ENCODE results near the gene CFD.
"Not testable (repeated sequence)": the region's sequence is repeated elsewhere in the genome, so short reads cannot be mapped to it uniquely, and the experiment has no call there.

The CFD gene

DNA sequence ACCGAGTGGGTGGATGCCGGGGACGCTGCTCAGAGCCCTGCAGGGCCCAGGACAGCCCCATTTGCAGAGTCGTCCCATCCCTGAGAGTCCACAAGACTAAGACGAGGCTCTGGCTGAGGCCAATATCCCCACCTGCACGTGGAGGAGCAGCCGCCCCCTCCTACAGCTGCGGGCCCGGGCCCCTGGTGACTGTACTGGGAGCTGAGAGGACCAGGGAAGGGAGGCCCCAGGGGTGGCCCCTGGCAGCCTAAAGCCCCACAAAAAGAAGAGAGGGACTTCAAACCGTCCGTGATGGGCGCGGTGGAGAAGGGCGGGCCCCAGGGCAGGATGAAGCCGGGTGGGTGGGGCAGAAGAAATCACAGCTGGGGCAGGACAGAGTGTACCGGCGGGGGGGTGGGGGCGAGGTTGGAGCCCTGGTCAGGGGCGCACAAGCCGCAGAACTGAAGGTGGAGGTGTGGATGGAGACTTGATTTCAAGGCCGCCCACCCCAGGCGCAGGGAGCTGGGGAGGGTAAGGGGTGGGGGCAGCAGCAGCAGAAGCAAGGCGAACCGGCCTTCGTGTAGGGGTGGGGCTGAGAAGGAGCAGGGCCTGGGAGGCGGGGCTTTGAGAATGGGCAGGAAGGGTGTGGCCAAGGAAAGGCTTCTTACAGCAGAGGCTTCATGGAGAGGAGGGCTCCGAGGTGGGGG, 12.9 kb downstream of the CFD start:
- Histone ChIP-seq H3K4me1 (ENCODE audit: control insufficient read depth in 5 of 5, insufficient read depth in 5 of 5, low read length in 5 of 5) (peaks cover 2 to 28% (median 19%) of the 10 kb centered on the region in 5 donors), H3K9ac (ENCODE audit: low read length in 5 of 5) (no peak overlapping the region), H3K27me3 (ENCODE audit: control insufficient read depth in 5 of 5, insufficient read depth in 4 of 5, low read length in 5 of 5) (no peaks in the 10 kb centered on the region), H3K36me3 (ENCODE audit: control insufficient read depth in 5 of 5, insufficient read depth in 5 of 5, low read length in 5 of 5) (peaks cover 0 to 65% (median 60%) of the 10 kb centered on the region in 5 donors), H3K4me3 (ENCODE audit: low read depth in 1 of 5, low read length in 5 of 5) (no peak overlapping the region), H3K9me3 (ENCODE audit: control insufficient read depth in 5 of 5, low read length in 5 of 5) (no peaks in the 10 kb centered on the region), H3K27ac (ENCODE audit: low read depth, low read length) (no peak overlapping the region)

GRCh38 chr19:873084-873483, 13.6 kb downstream of the CFD start:
- Histone ChIP-seq H3K9me3 (ENCODE audit: control insufficient read depth in 5 of 5, low read length in 5 of 5) (no peaks in the 10 kb centered on the region), H3K9ac (ENCODE audit: low read length in 5 of 5) (no peak overlapping the region), H3K4me1 (ENCODE audit: control insufficient read depth in 5 of 5, insufficient read depth in 5 of 5, low read length in 5 of 5) (peaks cover 2 to 28% (median 18%) of the 10 kb centered on the region in 5 donors), H3K27me3 (ENCODE audit: control insufficient read depth in 5 of 5, insufficient read depth in 4 of 5, low read length in 5 of 5) (no peaks in the 10 kb centered on the region), H3K27ac (ENCODE audit: low read depth, low read length) (no peak overlapping the region), H3K4me3 (ENCODE audit: low read depth in 1 of 5, low read length in 5 of 5) (no peak overlapping the region), H3K36me3 (ENCODE audit: control insufficient read depth in 5 of 5, insufficient read depth in 5 of 5, low read length in 5 of 5) (peaks cover 0 to 58% (median 54%) of the 10 kb centered on the region in 5 donors)

- Histone ChIP-seq H3K36me3 (ENCODE audit: control insufficient read depth in 5 of 5, insufficient read depth in 5 of 5, low read length in 5 of 5) (peaks cover 0 to 53% (median 49%) of the 10 kb centered on the region in 5 donors), H3K9me3 (ENCODE audit: control insufficient read depth in 5 of 5, low read length in 5 of 5) (no peaks in the 10 kb centered on the region), H3K4me1 (ENCODE audit: control insufficient read depth in 5 of 5, insufficient read depth in 5 of 5, low read length in 5 of 5) (peaks cover 2 to 24% (median 16%) of the 10 kb centered on the region in 5 donors), H3K9ac (ENCODE audit: low read length in 5 of 5) (no peak overlapping the region), H3K27me3 (ENCODE audit: control insufficient read depth in 5 of 5, insufficient read depth in 4 of 5, low read length in 5 of 5) (no peaks in the 10 kb centered on the region), H3K27ac (ENCODE audit: low read depth, low read length) (no peak overlapping the region), H3K4me3 (ENCODE audit: low read depth in 1 of 5, low read length in 5 of 5) (no peak overlapping the region)
Observed at GRCh38 chr19:873561-874041, 14.1 kb downstream of the CFD start.

- no peaks in the 10 kb centered on the region for H3K27me3 ChIP-seq (ENCODE audit: control insufficient read depth in 5 of 5, insufficient read depth in 4 of 5, low read length in 5 of 5)
- H3K36me3 ChIP-seq (ENCODE audit: control insufficient read depth in 5 of 5, insufficient read depth in 5 of 5, low read length in 5 of 5): peaks cover 0 to 64% (median 48%) of the 10 kb centered on the region in 5 donors
- H3K27ac ChIP-seq (ENCODE audit: low read depth, low read length): no peak overlapping the region
- H3K9me3 ChIP-seq (ENCODE audit: control insufficient read depth in 5 of 5, low read length in 5 of 5): no peaks in the 10 kb centered on the region
- H3K4me3 ChIP-seq (ENCODE audit: low read depth in 1 of 5, low read length in 5 of 5): no peak overlapping the region
- peaks cover 0 to 11% (median 6%) of the 10 kb centered on the region in 5 donors for H3K4me1 ChIP-seq (ENCODE audit: control insufficient read depth in 5 of 5, insufficient read depth in 5 of 5, low read length in 5 of 5)
- H3K9ac ChIP-seq (ENCODE audit: low read length in 5 of 5): no peak overlapping the region
Observed at GRCh38 chr19:875265-875879, 15.9 kb downstream of the CFD start.

- H3K4me3 ChIP-seq (ENCODE audit: low read depth in 1 of 5, low read length in 5 of 5): no peak overlapping the region
- peaks cover 0 to 62% (median 45%) of the 10 kb centered on the region in 5 donors for H3K36me3 ChIP-seq (ENCODE audit: control insufficient read depth in 5 of 5, insufficient read depth in 5 of 5, low read length in 5 of 5)
- H3K27me3 ChIP-seq (ENCODE audit: control insufficient read depth in 5 of 5, insufficient read depth in 4 of 5, low read length in 5 of 5): no peaks in the 10 kb centered on the region
- peaks cover 0 to 9% (median 5%) of the 10 kb centered on the region in 5 donors for H3K4me1 ChIP-seq (ENCODE audit: control insufficient read depth in 5 of 5, insufficient read depth in 5 of 5, low read length in 5 of 5)
- no peak overlapping the region for H3K27ac ChIP-seq (ENCODE audit: low read depth, low read length)
- no peaks in the 10 kb centered on the region for H3K9me3 ChIP-seq (ENCODE audit: control insufficient read depth in 5 of 5, low read length in 5 of 5)
- no peak overlapping the region for H3K9ac ChIP-seq (ENCODE audit: low read length in 5 of 5)
Observed at GRCh38 chr19:876089-876488, 16.6 kb downstream of the CFD start.

- Histone ChIP-seq H3K27me3 (ENCODE audit: control insufficient read depth in 5 of 5, insufficient read depth in 4 of 5, low read length in 5 of 5) (no peaks in the 10 kb centered on the region), H3K9me3 (ENCODE audit: control insufficient read depth in 5 of 5, low read length in 5 of 5) (no peaks in the 10 kb centered on the region), H3K9ac (ENCODE audit: low read length in 5 of 5) (no peak overlapping the region), H3K36me3 (ENCODE audit: control insufficient read depth in 5 of 5, insufficient read depth in 5 of 5, low read length in 5 of 5) (peaks cover 0 to 66% (median 52%) of the 10 kb centered on the region in 5 donors), H3K4me3 (ENCODE audit: low read depth in 1 of 5, low read length in 5 of 5) (no peak overlapping the region), H3K27ac (ENCODE audit: low read depth, low read length) (no peak overlapping the region), H3K4me1 (ENCODE audit: control insufficient read depth in 5 of 5, insufficient read depth in 5 of 5, low read length in 5 of 5) (peaks cover 0 to 7% (median 3%) of the 10 kb centered on the region in 5 donors)
Observed at GRCh38 chr19:876780-877314, 17.4 kb downstream of the CFD start.

DNA sequence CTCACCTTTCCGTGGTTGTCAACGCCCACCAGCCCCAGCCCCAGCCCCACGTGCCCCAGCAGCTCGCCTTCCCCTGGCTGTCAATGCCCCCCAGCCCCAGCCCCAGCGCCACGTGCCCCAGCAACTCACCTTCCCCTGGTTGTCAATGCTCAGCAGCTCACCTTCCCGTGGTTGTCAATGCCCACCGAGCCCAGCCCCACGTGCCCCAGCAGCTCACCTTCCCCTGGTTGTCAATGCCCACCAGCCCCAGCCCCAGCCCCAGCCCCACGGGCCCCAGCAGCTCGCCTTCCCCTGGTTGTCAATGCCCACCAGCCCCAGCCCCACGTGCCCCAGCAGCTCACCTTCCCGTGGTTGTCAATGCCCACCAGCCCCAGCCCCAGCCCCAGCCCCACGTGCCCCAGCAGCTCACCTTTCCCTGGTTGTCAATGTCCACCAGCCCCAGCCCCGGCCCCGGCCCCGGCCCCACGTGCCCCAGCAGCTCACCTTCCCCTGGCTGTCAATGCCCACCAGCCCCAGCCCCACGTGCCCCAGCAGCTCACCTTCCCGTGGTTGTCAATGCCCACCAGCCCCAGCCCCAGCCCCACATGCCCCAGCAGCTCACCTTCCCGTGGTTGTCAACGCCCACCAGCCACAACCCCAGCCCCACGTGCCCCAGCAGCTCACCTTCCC, 18.7 kb downstream of the CFD start:
- not testable (repeated sequence) for H3K27me3 ChIP-seq (ENCODE audit: control insufficient read depth in 5 of 5, insufficient read depth in 4 of 5, low read length in 5 of 5); H3K4me3 ChIP-seq (ENCODE audit: low read depth in 1 of 5, low read length in 5 of 5); H3K9ac ChIP-seq (ENCODE audit: low read length in 5 of 5); H3K9me3 ChIP-seq (ENCODE audit: control insufficient read depth in 5 of 5, low read length in 5 of 5); H3K4me1 ChIP-seq (ENCODE audit: control insufficient read depth in 5 of 5, insufficient read depth in 5 of 5, low read length in 5 of 5); H3K27ac ChIP-seq (ENCODE audit: low read depth, low read length)
- H3K36me3 ChIP-seq (ENCODE audit: control insufficient read depth in 5 of 5, insufficient read depth in 5 of 5, low read length in 5 of 5): peaks cover 0 to 79% (median 64%) of the 10 kb centered on the region in 5 donors

DNA sequence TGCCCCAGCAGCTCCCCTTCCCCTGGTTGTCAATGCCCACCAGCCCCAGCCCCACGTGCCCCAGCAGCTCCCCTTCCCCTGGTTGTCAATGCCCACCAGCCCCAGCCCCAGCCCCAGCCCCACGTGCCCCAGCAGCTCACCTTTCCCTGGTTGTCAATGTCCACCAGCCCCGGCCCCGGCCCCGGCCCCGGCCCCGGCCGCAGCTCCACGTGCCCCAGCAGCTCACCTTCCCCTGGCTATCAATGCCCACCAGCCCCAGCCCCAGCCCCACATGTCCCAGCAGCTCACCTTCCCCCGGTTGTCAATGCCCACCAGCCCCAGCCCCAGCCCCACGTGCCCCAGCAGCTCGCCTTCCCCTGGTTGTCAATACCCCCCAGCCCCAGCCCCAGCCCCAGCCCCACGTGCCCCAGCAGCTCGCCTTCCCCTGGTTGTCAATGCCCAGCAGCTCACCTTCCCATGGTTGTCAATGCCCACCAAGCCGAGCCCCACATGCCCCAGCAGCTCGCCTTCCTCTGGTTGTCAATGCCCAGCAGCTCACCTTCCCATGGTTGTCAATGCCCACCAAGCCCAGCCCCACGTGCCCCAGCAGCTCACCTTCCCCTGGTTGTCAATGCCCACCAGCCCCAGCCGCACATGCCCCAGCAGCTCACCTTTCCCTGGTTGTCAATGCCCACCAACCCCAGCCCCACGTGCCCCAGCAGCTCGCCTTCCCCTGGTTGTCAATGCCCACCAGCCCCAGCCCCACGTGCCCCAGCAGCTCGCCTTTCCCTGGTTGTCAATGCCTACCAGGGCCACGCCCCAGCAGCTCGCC, 19.5 kb downstream of the CFD start:
- H3K27ac ChIP-seq (ENCODE audit: low read depth, low read length); H3K9me3 ChIP-seq (ENCODE audit: control insufficient read depth in 5 of 5, low read length in 5 of 5); H3K4me1 ChIP-seq (ENCODE audit: control insufficient read depth in 5 of 5, insufficient read depth in 5 of 5, low read length in 5 of 5); H3K4me3 ChIP-seq (ENCODE audit: low read depth in 1 of 5, low read length in 5 of 5); H3K9ac ChIP-seq (ENCODE audit: low read length in 5 of 5); H3K27me3 ChIP-seq (ENCODE audit: control insufficient read depth in 5 of 5, insufficient read depth in 4 of 5, low read length in 5 of 5): not testable (repeated sequence)
- peaks cover 0 to 82% (median 66%) of the 10 kb centered on the region in 5 donors for H3K36me3 ChIP-seq (ENCODE audit: control insufficient read depth in 5 of 5, insufficient read depth in 5 of 5, low read length in 5 of 5)

DNA sequence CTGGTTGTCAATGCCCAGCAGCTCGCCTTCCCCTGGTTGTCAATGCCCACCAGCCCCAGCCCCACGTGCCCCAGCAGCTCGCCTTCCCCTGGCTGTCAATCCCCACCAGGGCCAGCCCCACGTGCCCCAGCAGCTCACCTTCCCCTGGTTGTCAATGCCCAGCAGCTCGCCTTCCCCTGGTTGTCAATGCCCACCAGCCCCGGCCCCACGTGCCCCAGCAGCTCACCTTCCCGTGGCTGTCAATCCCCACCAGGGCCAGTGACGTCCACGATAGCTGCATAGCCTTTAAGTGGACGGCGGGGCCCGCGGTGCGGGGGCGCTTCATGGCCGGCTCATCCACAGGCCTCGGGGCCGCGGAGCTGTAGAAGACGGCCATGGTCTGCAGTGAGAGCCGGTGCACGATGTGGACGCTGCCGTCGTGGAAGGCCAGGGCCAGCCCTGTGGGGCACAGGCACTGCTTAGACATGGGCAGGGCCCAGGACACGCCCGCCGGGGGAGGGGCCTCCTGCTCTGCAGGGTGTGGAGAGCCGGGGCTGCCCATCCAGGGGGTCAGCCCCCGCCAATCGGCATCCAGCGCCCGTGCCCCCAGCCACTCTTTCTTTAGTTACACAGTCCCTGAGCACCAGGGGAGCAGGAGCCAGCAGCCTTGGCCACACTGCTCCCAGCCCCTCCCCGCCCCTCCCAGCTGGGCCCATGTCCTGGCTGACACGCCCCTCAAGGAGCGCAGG, 20.4 kb downstream of the CFD start:
- H3K27me3 ChIP-seq (ENCODE audit: control insufficient read depth in 5 of 5, insufficient read depth in 4 of 5, low read length in 5 of 5): no peaks in the 10 kb centered on the region
- no peaks in the 10 kb centered on the region for H3K4me1 ChIP-seq (ENCODE audit: control insufficient read depth in 5 of 5, insufficient read depth in 5 of 5, low read length in 5 of 5)
- H3K36me3 ChIP-seq (ENCODE audit: control insufficient read depth in 5 of 5, insufficient read depth in 5 of 5, low read length in 5 of 5): peaks cover 0 to 84% (median 66%) of the 10 kb centered on the region in 5 donors
- H3K4me3 ChIP-seq (ENCODE audit: low read depth in 1 of 5, low read length in 5 of 5): no peak overlapping the region
- no peaks in the 10 kb centered on the region for H3K9me3 ChIP-seq (ENCODE audit: control insufficient read depth in 5 of 5, low read length in 5 of 5)
- no peak overlapping the region for H3K9ac ChIP-seq (ENCODE audit: low read length in 5 of 5)
- H3K27ac ChIP-seq (ENCODE audit: low read depth, low read length): no peak overlapping the region
